NK-92 treated with Interleukin-12 subunit alpha and Interleukin-12 subunit beta, amount 100 ng/mL, for 24 hours (cell line): Measurements from ENCODE around the gene MINAR1.
"Not testable (repeated sequence)": the region's sequence is repeated elsewhere in the genome, so short reads cannot be mapped to it uniquely, and the experiment has no call there.

Experiments used
- DNase-seq: peaks from one replicate; lab custom pipeline; 2025; lab: John Stamatoyannopoulos, UW

The MINAR1 gene

DNA sequence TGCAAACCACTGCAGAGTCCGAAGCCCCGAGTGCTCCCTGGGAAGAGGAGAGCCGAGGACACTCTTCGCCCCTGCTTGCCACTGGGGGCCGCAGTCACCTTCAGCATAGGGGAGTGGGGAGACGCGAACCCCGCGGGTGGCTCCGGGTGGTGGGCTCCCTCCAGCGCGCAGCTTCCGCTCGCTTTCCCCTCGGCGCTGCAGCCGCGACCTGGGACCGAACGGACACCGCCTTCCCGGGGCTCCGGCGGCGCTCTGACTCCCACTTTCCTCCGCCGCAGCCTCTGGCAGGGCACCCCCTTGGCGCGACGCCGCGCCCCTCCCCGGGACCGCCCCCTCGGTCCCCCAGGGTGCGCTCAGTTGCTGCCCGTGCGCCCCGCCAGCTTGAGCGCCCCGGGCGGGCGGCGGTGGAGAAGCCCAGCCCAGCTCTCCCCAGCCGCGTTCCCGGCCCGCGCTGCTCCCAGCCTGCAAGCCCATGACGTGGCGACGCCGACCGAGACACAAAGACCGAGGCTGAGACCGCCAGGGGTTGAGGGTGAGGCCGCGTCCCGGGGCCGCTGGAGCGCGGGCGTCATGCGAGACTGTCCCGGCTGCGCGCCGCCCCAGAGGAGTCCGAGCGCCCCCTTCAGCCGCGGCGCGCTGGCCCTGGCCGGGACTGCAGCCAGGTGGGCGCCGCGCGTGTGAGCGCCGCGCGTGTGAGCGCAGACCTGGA lies at the start of gene MINAR1:
Gene MINAR1 (plus strand): TSS at position 701 of the 709 bp plus-strand sequence. CDS start 23,812 bp downstream, outside the sequence.
- DNase-seq, result no peak

GRCh38 chr15:79394231-79394630 lies 37.9 kb upstream of the MINAR1 start:
- no peak for DNase-seq

DNA sequence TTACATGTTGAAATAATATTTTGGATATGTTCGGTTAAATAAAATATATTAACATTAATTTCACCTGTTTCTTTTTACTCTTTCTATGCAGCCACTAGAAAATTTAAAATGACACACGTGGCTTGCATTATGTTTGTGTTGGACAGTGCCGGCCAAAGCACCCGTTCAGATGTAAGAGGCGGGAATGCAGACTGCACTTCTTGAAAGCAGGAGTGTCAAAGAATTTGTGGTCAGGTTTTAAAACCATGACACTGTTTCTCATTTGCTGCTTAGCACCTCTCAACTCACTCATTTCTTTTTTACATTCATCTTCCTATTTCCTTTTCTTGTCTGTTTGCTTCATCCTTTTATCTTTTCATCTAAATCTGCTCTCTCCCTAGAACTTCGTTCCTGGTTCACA lies 35.3 kb upstream of the MINAR1 start:
- no peak for DNase-seq

DNA sequence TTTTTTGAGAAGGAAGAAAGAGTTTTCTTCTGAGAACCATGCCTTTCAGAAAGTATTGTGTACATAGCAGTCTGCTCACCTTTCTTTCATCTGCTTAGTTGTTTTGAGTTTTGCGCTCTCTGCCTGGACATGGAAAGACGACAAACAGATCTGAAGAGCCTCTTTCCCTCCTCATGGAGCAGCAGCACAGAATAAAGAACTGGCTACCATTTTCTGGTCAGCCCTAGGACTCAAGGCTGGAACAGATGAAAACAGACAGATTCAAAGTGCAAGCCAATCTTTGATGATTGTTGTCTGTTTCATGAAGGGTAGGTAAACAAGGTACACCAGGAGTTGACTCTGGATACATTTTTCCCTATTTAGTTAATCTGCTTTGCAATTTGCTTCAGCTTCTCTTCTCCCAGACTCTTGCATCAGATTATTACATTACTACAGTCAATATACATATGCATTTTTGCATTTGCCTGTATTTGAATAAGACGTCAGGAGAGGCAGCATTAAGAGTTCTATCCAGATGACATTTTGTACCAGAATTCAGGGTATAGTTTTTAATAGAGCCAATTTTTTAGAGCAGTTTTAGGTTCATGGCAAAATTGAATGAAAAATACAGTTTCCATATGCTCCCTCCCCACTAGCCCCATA lies 34.7 kb upstream of the MINAR1 start:
- DNase-seq, result no peak

- no peak for DNase-seq
Observed at GRCh38 chr15:79399606-79400005, 32.5 kb upstream of the MINAR1 start.

GRCh38 chr15:79400650-79401049 lies 31.5 kb upstream of the MINAR1 start:
- no peak for DNase-seq

GRCh38 chr15:79401301-79401700 lies 30.8 kb upstream of the MINAR1 start:
- no peak for DNase-seq

DNA sequence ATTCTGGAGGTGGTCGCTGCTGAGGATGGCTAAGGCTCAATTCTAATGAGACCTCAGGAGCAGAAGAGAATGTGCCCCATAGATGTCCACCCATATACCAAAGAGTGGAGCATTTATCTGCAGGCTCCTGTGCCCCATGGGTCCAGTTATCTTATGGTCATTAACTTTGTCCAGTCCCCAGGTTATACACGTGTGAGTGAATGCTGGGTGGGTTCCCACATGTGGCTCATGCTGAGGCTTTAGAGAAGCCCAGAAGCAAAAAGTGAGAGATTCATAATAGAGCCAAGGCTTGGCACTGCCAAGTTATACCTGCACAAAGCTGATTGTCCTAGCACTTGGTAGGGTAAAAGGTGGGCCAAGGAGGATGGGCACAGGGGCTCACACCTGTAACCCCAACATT lies 30.0 kb upstream of the MINAR1 start:
- no peak for DNase-seq

DNA sequence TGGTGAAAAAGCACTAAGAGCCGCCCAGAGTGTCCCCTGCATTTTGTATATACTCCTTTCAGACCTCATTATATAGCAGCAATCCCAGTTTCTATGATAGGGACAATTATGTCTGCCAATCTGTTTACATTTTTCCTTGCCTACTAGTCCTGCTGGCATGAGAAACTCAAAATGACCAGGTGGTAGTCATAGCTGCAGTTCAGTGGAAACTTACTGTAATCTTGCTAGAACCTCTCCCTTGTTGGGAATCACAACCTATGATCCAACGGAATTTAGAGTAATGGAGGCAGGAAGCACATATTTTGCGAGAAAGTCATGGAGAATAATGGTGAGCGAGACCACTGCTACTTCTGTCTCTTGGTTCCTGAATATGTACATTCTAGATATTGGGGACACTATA lies 28.6 kb upstream of the MINAR1 start:
- DNase-seq, result no peak

GRCh38 chr15:79406210-79406609 lies 25.9 kb upstream of the MINAR1 start:
- no peak for DNase-seq

- DNase-seq, result no peak
Observed at GRCh38 chr15:79408041-79408440, 24.1 kb upstream of the MINAR1 start.

DNA sequence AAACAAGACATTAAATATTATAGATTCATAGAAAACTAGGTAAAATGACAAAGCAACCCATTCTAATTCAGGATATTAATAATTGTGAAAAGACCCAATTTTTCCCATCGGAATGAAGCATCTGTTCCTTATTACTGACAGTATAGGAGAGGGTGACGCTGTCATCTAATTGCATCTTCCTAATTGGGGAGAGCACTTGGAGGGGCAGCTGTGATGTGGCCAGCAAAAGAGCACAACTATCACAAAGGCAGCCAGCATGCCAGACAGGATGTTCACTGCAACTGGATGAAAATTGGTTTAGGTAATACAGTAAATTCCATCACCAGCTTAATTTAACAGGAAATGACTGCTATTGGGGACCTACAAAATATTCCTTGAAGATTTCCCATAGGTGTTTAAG lies 21.9 kb upstream of the MINAR1 start:
- no peak for DNase-seq

- no peak for DNase-seq
Observed at GRCh38 chr15:79412010-79412409, 20.1 kb upstream of the MINAR1 start.

GRCh38 chr15:79412429-79412828 lies 19.7 kb upstream of the MINAR1 start:
- no peak for DNase-seq

GRCh38 chr15:79416876-79417275 lies 15.3 kb upstream of the MINAR1 start:
- no peak for DNase-seq

- no peak for DNase-seq
Observed at GRCh38 chr15:79418693-79419279, 13.3 kb upstream of the MINAR1 start.

GRCh38 chr15:79425591-79426295 lies 6.4 kb upstream of the MINAR1 start:
- DNase-seq, result no peak

GRCh38 chr15:79426899-79427298 lies 5.2 kb upstream of the MINAR1 start:
- DNase-seq, result not testable (repeated sequence)

- no peak for DNase-seq
Observed at GRCh38 chr15:79427781-79428598, 4.1 kb upstream of the MINAR1 start.

DNA sequence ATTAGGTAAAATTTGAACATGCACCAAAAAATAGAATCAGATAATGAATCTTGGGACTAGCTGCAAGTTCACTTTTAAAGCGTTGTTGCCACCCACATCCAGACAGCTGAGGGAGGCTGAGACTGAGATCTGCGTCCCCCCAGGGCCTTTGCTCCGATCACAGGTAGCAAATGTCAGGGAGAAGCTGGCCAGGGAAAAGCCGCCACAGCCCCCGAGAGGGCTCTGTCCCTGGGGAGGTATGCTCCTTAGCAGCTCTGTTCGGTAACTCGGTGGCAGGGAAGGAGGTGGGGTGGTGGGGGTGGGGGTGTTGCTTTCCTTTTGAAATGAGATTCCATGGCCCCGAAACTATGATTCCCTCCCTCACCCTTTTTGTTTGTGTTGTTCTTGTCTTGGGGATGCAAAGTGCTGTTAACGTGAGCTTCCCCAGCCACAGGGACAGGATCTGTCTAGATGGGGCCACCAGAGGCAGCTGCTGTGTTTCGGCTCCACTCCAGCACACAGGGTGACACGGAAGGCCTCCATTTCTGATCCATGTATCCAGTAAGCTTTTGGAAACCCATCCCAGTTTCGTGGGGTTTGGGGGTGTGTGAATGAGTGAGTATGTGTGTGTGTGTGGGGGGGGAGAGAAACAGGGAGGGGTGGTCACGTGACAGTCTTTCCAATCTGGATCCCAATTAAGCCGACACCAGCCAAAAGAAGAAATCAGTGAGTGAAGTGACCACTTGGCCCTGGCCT lies 1.1 kb upstream of the MINAR1 start:
- DNase-seq, result no peak
